Myocyte (in vitro differentiated cells): ENCODE results near the gene PNMA6E. TPM values are rescaled to one million over a fixed set of nuclear protein-coding genes. Genes with fewer than 3 reads are reported as not detected.

Experiments used
- DNase-seq: peaks from one replicate; pipeline ENCODE4 v3.0.0-alpha.2; 2012; ENCODE audit warnings: low read depth
- polyA plus RNA-seq: library from polyadenylated mRNA; unstranded; fragments of >200 nt; gene quantifications from one replicate; pipeline ENCODE4 v1.2.1, GENCODE V29; 2012; ENCODE audit warnings: missing spikeins
- total RNA-seq: library from RNA; depleted of rRNA; stranded (reverse); fragments of >200 nt; gene quantifications from 2 replicates; pipeline ENCODE4 v1.2.3, GENCODE V29; 2014

PNMA6E gene
- total RNA-seq = not detected in 2 replicates
- not detected for polyA plus RNA-seq

DNA sequence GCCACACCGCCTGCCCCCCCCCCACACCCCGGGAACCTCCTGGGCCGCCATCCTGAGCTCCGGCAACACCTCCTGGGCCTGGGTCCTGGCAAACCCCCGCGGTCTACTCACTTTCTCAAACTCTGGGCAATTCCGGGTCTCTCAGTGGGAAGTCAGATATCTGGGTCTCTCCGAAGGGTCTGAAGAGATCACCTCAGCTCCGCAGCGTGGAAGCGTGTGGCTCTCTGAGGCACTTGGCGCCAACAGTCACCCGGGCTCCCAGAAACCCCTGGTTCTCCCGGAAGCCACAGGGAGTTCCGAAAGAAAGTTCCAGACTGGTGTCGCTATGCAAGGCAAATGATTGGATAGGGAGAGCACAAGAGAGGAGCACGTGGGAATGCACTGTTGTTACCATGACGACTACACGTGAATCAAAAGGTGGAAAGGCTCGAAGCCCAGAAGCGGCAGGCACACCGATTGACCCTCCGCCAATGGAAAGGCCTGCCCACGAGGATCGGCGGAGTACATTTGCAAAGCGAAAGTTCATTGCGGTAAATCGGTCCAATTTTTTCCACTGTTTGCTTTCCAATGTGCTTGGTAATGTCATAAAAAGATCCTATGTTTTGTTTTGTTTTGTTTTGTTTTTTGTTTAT lies at the start of gene PNMA6E:
PNMA6E (minus strand) TSS at position 218 of the 632 bp plus-strand sequence. CDS start 2,501 bp downstream, outside the sequence.
- DNase-seq = no peak

DNA sequence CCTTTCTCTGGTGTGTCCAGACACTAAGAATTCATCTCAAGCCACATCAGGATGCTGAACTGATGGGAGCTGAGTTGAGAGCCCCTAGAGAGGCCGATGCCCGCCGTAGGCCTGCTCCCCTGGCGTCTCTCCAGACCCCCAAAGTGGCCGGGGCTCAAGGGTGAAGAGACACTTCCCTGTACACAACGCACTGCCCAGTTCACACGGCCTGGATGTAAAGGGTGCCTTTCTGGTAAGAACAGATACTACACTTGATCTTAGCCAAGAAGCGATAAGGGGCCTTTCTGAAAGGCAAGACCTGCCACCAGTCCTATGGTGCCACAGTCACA lies 49.8 kb upstream of the PNMA6E start:
- DNase-seq = no peak

DNA sequence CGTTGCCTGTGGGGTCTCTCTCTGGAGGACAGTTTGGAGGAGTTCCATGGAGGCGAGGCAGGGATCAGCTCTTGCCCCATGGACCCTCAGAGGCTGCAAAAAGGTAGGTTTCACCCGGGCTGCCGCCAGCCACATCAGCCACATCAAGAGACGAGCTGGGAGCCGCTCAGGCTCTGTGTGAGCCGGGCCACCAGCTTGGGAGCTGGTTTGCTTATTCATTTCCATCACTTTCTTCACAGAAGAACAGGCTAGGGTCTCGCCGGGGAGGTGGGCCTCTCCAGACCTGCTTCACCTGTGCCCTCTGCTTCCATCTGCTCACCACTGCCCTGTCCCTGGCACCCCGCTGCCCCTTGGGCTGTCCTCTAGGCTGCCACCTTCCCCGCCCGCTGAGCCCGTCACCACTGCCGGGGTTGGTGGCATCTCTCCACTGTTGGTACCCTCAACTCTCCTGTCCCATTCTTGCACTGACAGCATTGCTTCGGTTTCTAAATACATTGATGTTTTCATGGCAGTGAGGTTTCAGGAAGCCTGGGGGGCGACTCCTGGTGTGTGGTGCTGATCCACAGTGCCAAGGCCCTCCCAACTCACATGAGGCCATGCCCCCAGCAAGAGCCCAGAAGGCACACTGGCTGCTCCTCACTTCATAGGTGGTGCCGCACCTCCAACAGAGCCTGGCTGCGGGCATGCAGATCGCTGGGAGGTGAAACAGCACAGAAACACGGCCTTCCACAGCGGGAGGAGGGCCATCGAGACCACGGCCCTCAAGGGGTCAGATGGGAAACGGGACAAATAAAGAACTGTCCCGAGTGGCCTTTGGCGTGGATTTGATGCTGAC lies 49.2 kb upstream of the PNMA6E start:
- DNase-seq = no peak

DNA sequence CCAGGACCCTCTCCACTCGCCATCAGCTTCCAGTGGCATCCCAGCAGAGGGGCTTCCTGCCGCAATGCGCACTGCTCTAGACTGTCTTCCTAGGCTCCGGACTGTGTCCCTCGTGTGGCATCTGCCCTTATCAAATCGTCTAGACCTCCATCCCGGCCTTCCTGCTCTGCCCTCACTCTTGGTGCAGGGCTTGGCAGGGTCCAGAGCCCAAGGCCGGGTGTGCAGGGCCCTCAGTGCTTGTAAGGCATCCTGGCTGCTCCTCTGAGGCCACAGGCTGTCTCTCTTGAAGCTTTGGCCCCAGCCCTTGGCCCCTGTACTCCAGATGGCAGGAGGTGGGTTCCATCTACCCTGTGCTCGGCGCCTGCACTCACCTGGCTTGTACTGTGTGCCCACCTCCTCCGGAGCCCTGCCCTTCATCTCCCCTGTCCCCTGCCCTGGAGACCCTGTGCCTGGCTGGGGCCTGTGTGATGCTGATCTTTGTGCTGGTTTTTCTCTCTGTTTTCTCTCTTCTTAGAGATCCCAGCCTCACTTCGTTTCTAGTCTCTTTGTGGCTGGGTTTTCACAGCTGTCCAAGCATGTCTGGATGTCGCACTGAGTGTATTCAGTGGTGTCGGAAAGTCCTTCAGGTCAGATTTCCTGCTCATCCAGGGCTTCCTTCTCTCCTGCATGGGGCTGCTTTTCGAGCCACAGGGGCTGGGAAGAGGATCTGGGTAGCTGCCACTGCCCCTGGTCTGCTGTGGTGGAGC lies 48.4 kb upstream of the PNMA6E start:
- peak; percentile 56 for DNase-seq

DNA sequence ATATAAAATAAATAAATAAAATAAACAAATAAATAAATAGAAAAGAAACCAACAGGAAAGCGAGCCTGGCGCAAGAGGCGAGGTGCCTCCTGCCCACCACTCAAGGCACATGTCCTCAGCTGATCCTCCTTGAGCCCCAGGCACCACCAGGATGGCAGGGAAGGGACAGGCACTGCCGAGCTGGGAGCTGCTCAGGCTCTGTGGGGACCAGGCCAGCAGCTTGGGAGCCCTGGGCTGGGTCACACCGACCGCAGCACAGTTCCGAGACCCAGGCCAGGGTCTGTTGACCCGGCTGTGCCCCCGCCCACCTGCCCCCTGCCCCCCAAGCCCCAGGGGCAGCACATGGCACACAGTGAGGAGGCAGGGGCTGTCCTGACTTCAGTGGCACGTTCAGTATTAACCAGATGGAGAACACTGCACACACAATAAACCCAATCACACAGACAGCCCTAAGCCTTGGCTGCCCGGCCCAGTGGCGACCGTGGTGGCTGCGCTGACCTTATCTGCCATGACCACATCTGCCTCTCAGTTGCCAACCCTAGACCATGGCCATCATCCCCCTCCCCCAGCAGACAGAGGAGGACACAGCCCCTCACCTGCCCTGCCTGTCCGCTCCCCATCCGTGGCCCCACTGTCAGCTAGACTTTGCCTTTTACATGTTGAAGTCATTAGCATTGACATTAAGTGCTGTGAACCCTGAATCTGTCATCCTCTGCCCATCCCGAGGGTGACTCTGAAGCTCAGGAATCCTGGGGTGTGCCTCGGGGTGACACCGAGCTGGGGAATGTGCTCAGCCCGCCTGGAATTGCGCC lies 47.6 kb upstream of the PNMA6E start:
- no peak for DNase-seq

DNA sequence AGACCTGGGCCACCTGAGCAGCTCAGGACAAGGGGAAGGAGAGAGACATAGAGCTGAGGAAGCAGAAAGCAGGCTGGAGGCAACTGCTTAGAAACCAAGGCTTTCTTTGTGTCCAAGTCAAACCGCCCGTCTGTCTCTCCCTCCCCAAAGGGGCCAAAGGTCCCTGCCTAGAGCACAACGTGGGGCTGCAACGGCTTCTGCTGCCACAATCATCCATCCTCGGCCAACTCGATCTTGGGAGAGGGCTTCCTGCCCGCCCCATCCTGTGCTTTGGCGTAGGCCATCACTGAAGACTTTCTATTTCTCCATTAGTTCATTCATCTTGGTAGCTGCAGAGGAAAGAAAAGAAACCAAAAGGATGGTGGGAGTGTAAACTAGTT lies 46.4 kb upstream of the PNMA6E start:
- no peak for DNase-seq

DNA sequence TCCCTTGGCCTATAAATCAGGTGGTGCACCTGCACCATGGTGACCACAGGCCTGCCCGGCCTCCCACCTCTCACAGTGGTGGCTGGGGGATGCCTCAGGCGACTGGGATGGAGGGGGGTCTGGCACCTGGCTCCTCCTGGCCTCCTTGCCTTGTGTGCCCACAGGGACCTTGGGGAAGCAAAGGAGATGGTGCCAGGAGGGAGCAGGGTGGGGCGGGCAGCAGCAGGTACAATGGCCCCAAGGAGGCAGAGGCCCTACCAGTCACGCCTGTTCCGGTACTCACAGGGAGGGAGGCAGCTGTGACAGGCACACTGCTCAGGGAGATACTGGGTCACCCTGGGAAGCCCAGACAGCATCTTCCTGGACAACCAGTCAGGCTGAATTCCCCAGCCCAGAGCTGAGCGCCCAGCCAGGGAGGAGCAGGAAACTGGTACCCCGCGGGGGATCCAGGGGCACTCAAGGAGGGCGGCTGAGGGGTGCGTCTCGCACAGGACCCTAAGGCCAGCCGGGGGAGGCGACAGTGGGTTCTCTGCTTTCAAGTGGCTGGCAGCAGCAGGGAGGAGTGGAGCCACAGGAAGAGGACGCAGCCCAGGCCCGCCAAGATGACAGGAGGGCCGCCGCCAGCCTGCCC lies 45.9 kb upstream of the PNMA6E start:
- DNase-seq = no peak

DNA sequence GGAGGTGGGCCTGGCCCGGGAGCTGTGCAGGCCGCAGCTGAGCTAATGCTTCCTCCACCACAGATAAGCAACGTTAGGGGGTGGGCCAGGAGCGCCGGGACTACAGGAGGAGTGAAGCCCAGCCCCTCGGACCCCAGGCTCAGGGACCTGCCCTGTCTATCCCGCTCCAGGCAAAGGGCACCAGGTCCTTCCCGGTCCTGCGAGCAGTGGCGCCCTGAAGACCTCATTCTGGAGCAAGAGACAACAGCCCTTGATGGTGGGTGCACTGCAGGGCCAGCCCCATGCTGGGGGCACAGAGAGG lies 45.4 kb upstream of the PNMA6E start:
- no peak for DNase-seq

DNA sequence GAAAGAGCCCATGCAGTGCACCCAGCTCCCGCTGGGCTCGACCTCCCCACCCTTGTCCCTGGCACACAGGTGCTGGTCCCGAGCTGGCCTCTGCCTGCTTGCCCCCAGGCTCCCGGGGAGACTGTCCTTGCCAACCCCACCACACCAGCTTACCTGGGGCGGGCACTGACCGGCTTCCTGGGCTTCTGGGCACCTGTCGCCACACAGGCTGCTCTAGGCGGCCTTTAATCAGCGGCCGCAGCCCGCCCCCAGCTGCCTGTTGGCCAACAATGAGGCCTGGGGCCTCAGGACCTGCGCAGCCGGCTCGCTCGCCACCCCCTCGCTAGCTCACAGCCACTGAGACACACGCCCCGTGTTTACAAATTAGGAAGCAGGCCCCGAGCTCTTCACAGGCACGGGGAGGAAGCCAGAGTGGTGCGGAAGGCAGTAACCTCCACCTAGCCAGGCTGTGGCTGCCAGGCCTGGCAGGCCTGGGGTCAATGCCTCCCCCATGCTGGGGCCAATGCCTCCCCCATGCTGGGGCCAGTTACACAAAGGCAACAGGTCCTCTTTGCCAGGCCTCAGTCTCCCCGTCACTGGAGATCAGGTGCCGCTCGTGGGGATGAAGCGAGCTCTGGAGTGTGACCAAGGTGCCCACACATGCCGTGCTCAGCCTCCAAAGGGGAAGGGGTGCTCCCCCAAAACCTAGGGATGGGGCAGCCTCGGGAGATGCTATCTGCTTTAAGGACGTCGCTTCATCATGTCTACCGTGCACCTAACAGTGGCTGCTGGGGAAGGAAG lies 44.9 kb upstream of the PNMA6E start, which contains the start of gene TREX2:
TREX2 (minus strand) TSS at position 201 of the 780 bp plus-strand sequence. CDS start 626 bp downstream, outside the sequence.
- DNase-seq = no peak

DNA sequence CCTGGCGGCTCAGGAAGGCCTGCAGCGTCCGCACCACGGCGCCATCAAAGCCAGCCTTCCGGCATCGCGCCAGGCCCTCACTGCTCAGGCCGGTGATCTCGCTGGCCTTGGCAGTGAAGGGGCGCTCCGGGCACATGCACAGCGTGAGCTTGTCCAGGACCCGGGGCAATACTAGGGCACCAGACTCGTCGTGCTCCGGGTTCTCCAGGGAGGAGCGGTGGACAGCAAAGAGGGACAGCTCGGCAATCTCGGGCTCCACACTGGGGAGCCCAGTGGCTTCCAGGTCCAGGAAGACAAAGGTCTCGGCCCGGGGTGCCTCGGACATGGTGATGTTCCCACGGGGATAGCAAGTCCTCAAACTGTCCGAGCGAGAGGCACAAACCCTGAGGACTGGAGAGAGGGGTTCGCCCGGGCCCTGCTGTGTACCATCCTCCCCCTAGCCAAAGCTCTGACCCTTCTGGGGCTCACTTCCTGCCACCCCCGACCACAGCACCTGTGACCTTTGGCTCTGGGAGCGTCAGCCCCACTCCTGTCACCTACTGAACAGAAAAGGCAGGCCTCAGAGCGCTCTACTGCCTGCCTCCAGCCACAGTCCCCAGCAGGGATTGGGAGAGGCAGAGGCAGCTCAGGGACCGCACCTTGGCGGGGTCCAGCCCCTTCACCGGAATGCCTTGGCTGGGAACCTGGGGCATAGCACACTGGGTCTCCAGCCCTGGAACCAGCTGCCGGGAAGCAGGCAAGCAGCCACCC lies 44.1 kb upstream of the PNMA6E start:
- no peak for DNase-seq

DNA sequence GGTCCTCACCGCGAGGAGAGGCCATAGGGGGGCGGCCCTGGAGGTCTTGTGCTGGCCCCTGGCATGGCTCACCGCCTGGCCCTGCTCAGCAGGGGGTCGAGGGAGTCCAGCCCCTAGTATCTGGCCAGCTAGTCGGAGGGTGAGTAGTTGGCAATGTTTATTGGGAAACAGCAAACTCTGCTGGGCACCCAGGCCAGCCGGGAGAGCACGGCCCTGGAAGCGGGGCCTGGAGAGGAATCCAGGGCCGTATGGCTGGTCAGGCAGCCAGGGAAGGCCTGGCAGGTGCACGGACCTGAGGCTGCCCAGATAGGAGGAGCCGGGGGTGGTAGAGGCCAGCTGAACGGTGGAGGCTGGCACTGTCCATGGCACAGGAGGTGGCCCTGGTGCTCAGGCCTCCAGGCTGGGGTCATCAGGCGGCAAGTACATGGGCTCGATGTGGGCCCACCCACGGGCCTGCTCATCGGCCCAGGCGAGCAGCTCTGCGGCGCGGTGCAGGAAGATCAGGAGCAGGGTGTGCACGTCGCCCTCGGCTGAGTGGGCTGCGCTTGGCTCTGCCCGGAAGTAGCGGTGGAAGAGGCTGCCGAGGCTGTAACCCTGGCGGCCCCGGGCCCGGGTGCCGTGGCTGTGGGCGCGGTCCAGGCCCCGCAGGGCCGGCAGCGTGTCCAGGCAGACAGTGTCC lies 43.3 kb upstream of the PNMA6E start:
- DNase-seq = no peak

DNA sequence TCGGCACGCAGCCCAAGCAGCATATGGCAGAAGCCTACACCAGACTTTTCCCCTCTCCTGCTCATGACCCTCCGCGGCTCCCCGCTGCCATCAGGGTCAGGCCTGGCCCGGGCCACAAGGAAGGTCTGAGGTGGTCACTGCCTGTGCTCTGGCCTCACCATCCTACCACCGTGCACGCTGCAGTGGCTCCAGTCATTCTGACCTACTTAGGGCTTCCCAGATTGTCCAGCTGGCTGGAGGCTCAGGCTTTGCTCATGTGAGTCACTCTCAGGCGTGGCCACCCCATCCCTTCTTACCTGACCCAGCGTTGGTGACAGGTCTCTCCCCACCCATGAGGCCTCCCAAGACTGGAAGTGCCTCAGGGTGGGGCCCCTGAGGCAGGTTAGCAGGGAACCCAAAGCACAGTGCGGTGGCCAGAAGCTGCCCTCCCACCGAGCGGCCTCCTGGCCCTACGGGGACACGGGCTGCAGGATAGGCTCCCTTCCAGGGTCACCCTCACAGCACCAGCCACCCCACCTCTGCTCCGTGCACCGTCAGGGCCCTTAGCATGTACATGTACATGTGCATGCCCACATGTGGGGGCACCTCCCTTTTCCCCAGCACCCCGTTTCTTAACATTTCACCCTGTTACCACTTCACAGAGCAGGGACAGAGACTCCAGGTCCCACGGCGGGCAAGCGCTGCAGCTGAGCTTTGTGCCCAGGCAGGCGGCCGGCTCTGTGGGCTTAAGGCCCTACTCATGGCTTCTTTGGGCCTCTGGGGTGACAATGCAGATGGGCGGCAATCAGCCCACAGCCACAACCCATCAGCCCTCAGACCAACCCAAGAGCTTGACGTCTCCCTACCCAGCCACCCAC lies 42.6 kb upstream of the PNMA6E start:
- DNase-seq = no peak

DNA sequence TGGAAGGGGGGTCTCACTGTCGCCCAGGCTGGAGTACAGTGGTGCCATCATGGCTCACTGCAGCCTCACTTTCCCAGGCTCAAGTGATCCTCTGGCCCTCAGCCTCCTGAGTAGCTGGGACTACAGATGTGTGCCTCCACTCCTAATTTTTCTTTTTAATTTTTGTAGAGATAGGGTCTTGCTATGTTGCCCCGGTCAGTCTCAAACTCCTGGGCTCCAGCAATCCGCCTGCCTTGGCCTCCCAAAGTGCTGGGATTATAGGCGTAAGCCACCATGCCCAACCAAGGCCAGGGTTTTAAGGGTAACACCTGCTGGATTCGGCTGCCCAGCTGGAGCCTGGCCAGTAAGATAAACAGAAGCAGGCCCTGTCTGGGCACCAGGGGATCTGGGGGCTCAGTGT lies 41.3 kb upstream of the PNMA6E start:
- no peak for DNase-seq

DNA sequence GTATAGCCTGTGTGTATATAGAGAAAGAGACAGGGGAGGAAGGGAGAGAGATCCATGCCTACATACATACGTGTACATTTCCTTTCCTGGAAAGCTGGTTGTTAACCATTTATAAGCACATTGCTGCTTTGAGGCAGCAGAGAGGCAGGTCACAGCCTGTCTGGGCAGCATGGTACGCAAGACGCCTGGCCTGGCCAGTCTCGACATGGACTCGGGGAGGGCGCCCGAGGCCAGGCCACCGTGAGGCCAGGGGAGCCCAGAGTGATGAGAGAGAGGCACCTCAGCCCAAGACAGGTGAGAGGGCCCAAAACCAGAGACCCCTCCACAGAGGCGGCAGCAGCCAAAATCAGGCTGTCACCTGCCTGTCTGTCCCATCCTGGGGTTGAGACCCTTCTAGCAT lies 40.8 kb upstream of the PNMA6E start:
- DNase-seq = no peak

DNA sequence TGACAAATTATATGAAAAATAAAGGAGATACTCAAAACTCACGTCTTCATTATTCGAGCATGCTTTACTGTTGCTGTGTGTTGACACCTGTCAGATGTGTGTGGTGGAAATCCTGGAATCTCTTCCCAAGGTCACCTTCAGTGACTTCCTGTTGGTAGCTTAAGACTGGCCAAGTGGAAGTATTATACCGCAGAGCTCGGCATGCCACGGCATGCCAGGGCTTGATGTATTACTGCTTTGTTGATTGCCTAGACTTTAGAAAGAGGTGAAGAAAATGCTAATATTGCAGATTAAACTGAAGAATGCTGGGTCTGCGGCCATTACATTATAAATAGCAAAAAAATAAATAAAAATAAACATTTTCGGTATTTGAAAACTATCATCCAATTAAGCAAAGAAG lies 40.1 kb upstream of the PNMA6E start:
- DNase-seq = no peak

DNA sequence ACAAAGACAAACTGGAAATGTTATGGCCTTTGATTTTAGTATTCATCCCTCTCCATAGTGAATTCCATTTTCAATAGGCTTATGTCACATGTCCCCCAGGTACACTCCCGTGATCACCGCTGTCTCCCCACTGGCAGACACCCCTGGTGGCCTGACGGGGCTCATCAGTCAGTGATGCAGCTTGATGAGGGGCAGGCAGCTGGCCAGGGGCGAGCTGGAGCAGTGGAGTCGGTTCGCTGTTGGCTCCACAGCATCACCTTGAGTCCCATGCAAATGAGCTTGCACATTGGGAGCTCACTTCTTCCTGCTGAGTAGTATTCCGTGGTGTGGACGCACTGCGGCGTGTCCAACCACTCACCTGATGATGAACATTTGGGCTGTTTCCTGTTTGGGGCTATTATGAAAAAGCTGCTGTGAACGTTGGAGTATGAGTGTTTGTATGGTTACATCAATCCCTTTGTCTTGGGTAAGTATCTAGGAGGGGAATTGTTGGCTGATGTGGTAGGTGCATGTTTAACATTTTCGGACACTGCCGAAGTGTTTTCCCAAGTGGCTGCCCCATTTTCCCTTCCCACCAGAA lies 39.5 kb upstream of the PNMA6E start:
- no peak for DNase-seq

DNA sequence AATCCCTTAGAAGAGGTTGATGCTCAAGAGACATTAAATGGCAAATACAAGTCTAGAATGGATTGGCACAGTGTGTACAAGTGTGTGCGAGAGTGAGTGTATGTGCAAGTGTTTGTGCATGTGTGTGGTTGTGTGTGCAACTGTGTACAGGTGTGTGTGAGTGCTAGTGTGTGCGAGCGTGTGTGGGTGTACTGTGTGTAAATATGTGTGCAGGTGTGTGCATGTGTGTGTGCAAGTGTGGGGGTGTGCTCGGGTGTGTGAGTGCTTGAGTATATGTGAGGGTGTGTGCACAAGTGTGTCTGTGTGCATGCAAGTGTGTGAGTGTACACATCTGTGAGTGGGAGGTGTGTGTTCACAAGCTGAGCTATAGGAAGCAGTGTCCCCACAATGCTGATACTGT lies 38.8 kb upstream of the PNMA6E start:
- no peak for DNase-seq

DNA sequence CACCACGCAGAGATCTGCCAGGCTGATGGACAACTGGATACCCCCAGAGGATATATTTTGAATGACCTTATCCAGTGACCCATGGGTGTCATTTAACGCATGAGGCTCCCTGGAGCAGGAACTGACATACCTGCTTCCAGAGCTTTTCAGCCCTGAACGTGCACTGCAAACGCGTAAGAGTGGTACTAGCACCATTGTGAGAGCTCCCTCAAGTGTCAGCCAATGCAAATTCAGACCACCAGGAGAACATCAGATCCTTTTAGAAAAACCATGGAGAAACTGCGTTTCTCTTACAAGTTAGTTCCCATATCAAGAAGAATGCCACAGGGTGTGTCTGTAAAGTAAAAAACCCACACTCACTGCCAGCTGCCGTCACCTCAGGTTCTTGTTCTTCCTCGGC lies 37.4 kb upstream of the PNMA6E start:
- peak; percentile 9 for DNase-seq
